Frontal cortex (tissue), 4 donors: ENCODE results near the gene CLEC16A. TPM values are rescaled to one million over a fixed set of nuclear protein-coding genes. Genes with fewer than 3 reads are reported as not detected.

ENCODE experiments used
- DNase-seq, 2 donors: peaks; one replicate each; pipeline ENCODE4 v3.0.0; 2012; ENCODE audit warnings: low spot score in 2 of 2
- FAIRE-seq: peaks from 2 replicates; lab custom pipeline; 2012; peaks lifted over from hg19 to GRCh38; lab: Jason Lieb, UNC
- total RNA-seq: library from RNA; depleted of rRNA; stranded (reverse); fragments of >200 nt; gene quantifications from one replicate; pipeline ENCODE4 v1.2.3, GENCODE V29; 2014
- donor health status: control.
- donor health status: control.
- donor health status: control.

CLEC16A gene
- total RNA-seq, 1 donor from 2014 or later, result 31.4 TPM

GRCh38 chr16:11156401-11156800 lies 212.0 kb downstream of the CLEC16A start:
- no peak for FAIRE-seq

DNA sequence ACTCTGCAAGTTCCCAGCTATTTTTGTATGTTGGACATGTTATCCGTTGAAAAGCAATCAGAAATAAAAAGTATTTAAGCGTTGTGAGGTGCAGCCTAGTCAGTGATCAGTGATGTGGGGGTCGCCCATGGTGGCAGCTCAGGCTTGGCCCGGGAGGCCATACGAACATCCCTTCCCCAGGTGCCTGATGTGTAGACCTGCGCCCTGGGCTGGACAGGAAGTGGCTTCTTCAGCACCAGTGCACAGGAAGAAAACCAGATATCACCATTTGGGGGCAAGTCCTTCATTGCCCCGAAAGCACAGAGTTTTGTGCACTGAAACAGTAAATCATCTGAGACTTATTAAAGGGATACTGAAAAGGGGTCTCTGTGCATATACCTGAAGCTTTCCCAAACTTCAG lies 212.8 kb downstream of the CLEC16A start:
- FAIRE-seq (no peak), DNase-seq (no peak)

More at GRCh38 chr16:11156401-11156800, 212.0 kb downstream of the CLEC16A start:
- no peak for DNase-seq

- DNase-seq (no peak), FAIRE-seq (no peak)
These were observed 213.7 kb downstream of the CLEC16A start for GRCh38 chr16:11158018-11158417.

GRCh38 chr16:11159282-11159681 lies 214.9 kb downstream of the CLEC16A start:
- DNase-seq, result no peak
- FAIRE-seq, result no peak

- DNase-seq (no peak), FAIRE-seq (no peak)
These were observed 216.3 kb downstream of the CLEC16A start for GRCh38 chr16:11160676-11161115.

DNA sequence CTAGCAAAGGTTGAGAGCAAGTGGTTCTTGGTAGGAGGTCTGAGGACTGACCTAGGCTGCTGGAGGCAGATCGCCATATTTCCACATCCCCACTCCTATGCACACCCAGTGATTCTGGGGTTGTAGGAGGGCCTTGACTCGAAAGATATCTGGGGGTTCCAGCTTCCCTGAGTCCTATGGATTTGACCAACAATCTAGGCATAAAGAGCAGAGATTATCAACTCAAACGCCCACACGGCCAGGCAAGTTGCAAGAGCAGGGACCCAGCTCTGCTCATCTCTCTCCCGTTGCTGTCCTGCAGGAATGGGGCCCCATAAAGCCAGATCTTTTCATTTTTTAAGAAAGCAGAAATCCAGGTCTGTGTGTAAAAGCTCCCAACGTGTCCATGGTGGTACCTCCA lies 217.1 kb downstream of the CLEC16A start:
- DNase-seq (no peak), FAIRE-seq (no peak)

DNA sequence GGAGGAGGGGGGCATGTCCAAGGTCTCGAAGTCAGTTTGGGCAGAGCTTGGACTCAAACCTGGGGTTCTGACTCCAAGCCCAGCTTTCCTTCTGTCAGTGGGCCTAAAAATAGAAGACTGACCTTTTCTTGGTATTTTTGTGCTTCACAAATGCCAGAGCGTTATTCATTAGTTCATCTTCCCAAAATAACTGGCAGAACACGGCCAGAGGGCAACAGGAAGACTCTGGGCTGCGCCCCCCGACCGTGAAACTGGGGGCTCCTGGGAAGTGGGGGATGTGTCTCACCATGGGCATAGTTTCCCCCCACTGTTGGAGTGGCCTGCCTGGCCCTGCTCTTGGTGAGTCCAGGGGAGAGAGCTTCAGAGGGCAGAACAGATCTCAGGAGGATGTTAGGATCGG lies 217.6 kb downstream of the CLEC16A start:
- FAIRE-seq, result no peak
- no peak for DNase-seq

- FAIRE-seq (no peak), DNase-seq (no peak)
These were observed 218.4 kb downstream of the CLEC16A start for GRCh38 chr16:11162586-11163268.

GRCh38 chr16:11163761-11164261 lies 219.4 kb downstream of the CLEC16A start:
- DNase-seq, result no peak
- no peak for FAIRE-seq

GRCh38 chr16:11164482-11165270 lies 220.3 kb downstream of the CLEC16A start:
- FAIRE-seq (no peak), DNase-seq (no peak)

- DNase-seq (no peak), FAIRE-seq (no peak)
These were observed 221.0 kb downstream of the CLEC16A start for GRCh38 chr16:11165349-11165748.

GRCh38 chr16:11165894-11166665 lies 221.7 kb downstream of the CLEC16A start:
- FAIRE-seq, result no peak
- DNase-seq, result no peak

DNA sequence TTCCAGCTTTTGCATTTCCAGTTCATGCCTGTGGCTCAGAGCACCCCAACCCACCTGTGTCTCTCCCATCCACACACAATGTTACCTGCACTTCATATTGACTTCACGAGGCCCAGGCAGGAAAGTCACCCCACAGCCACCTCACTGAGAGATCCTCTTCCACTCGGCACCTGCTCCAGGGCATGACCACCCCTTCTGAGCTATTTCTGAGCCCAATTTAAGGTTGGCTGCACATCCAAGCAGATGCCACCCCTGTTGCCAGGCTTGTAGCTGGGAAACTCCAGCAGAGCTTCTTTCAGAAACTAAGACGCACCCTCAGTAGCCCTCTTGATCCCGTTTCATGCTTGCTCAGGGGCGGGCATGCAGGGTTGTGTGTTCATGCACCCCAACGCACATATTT lies 223.2 kb downstream of the CLEC16A start:
- FAIRE-seq (no peak), DNase-seq (no peak)

DNA sequence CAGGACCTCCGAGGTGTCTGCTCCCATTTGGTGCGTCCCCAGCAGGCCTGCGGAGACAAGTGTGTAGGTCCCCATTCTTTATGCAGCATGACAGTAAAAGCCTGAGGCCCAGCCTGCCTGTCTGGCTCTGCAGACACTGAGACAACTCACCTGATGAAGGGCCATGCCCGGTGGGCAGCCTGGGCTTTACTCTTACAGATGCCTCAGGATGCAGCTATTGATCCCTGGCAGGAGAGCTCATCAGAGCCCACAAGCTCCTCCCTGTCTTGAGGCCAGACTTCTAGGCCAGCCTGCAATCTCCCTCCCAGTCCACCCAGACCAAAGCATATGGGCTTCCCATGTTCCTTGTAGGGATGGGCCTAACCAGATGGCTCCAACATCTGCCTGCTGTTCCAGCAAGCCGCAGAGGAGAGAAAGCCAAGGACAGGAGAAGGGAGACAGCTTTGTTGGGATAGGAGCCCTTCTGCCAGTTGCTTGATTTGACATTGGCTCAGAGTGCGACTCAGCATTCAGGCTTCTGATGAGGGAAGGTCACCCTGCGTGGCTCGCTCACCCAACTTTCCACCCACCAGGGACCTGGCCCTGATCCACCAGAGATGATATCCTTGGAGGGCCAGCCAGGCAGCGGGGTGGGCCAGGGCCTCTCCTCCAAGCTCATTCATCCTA lies 224.2 kb downstream of the CLEC16A start:
- DNase-seq, result no peak
- FAIRE-seq, result no peak

GRCh38 chr16:11169641-11170040 lies 225.3 kb downstream of the CLEC16A start:
- no peak for DNase-seq
- no peak for FAIRE-seq

DNA sequence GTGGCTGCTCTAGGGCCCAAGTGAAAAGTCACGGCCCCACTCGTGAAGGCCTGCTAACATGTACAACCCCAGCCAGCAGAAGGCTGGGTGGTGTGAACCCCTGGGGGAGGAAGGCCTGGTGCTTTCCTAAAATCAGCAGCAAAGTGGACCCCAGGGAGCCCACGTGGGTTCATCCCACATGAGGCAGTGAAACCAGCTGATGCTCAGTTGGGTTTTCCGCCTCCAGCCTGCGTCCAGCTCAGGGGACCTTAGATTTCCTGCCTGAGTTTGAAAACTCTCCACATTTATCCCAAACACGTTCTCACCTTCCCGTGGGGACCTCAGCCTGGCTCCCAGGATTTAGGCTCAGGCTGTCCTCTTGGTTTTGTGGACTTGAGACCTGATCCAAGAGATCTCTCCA lies 225.8 kb downstream of the CLEC16A start:
- no peak for FAIRE-seq
- DNase-seq, result no peak

DNA sequence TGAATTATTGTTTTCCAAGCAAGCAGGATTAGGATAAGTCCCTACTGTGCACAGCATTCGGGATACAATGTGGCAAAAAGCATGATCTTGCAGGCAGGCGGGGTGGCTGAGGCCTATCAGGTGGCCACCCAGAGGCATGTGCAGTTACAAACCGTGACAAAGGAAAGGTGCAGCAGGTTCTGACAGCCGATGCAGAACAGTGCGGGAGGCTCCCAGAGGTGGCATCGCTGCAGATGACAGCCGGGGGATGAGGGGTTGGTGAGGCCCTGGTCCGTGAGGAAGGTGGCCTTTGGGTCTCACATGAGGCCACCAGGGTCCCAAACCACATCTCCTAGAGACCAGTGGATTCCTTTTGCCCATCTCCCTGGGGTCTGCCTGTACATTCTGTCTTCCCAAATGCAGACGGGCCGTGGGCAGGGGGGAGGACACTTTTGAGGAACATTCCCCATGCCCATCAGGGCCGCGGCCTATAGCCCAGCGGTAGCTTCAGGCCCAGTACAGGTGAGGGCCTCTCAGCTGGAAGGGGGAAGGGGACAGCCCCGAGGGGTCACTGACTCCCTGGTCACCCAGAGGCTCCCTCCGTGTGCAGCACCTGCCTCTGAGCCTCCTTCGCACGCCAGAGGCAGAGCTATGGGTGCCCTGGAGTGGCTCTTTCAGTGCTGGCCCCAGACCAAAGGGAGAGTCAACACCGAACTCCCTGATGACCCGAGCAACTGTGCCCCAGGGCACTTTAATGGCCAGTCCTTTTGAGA lies 226.5 kb downstream of the CLEC16A start:
- FAIRE-seq, result no peak
- no peak for DNase-seq

GRCh38 chr16:11171448-11171709 lies 227.0 kb downstream of the CLEC16A start:
- DNase-seq, result peak in 1 of 2 donors; percentile 53
- FAIRE-seq, result no peak

DNA sequence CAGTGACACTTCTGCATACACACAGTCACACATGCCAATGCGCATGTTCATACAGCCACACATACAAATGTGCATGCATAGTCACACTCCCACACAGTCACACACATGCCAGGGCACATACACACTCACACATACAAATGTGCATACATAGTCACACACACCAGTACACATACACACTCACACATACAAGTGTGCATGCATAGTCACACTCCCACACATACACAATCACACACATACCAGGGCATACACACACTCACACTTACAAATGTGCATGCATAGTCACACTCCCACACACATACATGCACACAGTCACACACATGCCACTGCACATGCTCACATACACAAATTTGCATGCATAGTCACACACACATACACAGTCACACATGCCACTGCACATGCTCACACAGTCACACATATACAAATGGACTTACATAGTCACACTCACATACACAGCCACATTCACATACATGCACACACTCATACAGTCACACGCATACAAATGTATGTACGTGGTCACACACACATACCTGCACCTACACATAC lies 227.5 kb downstream of the CLEC16A start:
- DNase-seq (no peak), FAIRE-seq (no peak)
